Activated CD8-positive, alpha-beta memory T cell treated with anti-CD3 and anti-CD28 coated beads for 36 hours (primary cell): ENCODE results near the gene BTNL8. TPM values are rescaled to one million over a fixed set of nuclear protein-coding genes. Genes with fewer than 3 reads are reported as not detected.
"Not testable (repeated sequence)": the region's sequence is repeated elsewhere in the genome, so short reads cannot be mapped to it uniquely, and the experiment has no call there.

Experiments
- CTCF ChIA-PET: fragments of 350-600 bp; sonication (Branson Sonifier 250); formaldehyde crosslinking; loops from one replicate; lab custom pipeline; 2021; ENCODE audit warnings: antibody characterized with exemption; lab: Charles Lee
- POLR2A ChIA-PET: fragments of 350-600 bp; sonication (Branson Sonifier 250); formaldehyde crosslinking; loops from one replicate; lab custom pipeline; 2021; ENCODE audit warnings: antibody characterized with exemption; lab: Charles Lee
- total RNA-seq, 2 experiments: library from RNA; stranded (reverse); gene quantifications; one replicate each; pipeline ENCODE4 v1.2.3, GENCODE V29; 2021

The BTNL8 gene
- total RNA-seq, 2 experiments from 2014 or later = not detected

DNA sequence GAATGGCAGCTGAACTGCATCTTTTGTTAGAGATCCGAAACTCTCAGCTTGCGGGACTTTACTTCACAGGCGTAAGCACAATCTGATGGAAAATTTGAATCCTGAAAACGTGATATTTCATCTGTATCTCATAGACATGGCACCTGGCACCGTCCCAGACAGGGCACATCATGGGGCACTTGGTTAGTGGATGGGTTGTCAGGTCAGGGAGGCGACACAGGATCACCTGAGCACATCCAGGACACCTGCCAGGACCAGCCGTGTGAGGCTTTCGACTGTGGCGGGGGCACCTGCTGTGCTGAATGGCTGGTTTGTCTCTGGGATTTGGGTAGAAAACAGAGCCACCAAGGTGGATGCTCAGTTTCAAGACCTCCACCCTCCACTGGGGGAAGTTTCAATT lies 26.5 kb upstream of the BTNL8 start:
- POLR2A ChIA-PET = no interaction called here
- CTCF ChIA-PET = interaction anchor here (0.8 kb wide), 1 partner anchor 8 kb away, joined by 3 read pairs; no protein-coding TSS in a partner anchor

DNA sequence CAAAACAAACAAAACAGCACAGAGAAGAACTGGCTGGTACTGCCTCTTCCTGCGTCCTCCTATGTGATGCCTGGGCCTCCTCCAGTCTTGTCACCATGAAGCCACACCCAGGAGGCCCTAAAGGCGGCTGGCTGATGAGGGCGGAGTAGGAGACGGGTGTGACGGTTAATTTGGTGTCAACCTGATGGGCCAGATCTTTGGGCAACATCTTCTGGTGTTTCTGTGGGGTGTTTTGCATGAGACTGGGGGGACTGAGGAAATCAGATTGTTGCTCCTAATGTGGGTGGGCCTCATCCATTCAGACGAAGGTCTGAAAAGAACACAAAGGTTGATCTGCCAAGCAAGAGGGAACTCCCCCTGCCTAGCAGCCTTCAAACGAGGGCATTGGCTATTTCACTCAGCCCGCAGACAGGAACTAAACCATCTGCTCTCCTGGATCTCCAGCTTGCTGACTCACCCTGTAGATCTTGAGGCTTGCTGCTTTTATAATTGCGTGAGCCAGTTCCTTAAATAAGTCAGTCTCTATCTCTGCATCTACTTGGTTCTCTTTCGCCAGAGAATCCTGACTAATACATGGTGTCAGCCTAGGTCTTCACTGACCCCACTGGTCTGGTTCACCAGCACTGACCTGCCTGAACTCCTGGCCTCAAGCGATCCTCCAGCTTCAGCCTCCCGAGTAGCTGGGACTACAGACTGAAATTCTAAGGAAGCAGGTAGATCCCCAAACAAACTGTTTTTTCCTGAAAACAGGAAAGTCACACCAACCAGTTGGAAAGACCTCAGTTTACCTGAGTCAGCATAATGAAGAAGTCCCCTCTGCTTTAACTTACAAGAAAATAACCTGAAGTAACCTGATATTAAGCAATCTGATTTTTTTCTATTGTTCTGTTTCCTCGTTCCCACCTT lies 25.1 kb upstream of the BTNL8 start:
- POLR2A ChIA-PET = interaction anchor here (1.0 kb wide), 1 partner anchor 10 kb away, joined by 3 read pairs; no protein-coding TSS in a partner anchor

DNA sequence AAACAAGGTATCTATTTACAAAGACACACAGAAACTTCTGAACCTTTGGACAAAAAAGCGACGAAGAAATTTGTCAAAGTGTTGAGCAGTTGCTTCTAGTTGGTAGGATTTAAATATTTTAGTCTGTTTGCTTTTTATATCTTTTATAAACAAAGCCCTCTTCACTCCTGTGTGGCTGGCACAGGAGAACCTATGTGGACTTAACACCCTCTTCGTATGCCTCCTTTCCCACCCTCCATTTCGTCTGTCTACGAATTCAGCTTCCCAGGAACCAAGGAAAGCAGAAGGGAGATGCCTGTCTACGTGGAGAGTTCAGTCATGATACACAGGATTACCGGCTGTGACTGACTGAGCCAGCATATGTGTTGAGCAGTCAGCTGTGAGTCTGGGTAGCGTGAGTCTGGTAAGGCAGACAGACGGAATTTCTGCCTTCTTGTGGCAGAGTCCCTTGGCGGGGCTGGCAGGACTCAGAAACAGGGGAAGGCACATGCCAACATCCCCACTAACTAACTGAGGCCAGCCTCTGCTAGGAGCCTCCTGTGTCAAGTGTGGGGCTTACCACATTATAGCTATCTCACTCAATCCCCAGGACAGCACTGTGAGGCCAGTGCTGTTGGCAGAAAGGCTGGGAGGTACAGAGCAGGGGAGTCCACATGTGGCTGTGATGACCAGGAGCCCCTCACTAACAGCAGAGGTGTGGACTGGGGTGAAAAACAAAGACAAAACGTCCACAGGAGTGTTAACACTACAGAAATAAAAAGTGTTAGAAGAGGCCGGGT lies 24.0 kb upstream of the BTNL8 start:
- ChIA-PET POLR2A (no interaction called here), CTCF (no interaction called here)

More for the DNA sequence above, 25.1 kb upstream of the BTNL8 start:
- CTCF ChIA-PET = no interaction called here

DNA sequence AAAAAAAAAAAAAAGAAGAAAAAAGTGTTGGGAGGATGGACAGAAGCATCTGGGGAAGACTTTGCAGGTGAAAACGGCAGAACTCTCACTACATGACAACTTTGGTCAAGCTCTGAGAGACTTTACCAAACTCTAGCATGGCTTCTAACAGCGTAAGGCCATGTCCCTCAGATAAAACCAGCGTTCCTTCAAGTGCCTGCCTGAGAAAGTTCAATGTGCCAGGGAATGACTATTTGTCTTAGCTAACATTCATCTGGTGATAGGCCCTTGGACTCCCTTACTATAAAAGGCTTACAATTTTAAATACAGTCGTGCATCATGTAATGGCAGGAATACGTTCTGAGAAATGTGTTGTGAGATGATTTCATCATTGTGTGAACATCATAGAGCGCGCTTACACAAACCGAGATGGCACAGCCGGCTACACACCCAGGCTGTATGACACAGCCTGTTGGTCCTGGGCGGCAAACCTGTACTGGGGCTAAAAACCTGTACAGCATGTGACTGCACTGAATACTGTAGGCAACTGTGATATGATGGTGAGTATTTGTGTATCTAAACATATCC lies 23.0 kb upstream of the BTNL8 start:
- POLR2A ChIA-PET = no interaction called here
- CTCF ChIA-PET = no interaction called here

DNA sequence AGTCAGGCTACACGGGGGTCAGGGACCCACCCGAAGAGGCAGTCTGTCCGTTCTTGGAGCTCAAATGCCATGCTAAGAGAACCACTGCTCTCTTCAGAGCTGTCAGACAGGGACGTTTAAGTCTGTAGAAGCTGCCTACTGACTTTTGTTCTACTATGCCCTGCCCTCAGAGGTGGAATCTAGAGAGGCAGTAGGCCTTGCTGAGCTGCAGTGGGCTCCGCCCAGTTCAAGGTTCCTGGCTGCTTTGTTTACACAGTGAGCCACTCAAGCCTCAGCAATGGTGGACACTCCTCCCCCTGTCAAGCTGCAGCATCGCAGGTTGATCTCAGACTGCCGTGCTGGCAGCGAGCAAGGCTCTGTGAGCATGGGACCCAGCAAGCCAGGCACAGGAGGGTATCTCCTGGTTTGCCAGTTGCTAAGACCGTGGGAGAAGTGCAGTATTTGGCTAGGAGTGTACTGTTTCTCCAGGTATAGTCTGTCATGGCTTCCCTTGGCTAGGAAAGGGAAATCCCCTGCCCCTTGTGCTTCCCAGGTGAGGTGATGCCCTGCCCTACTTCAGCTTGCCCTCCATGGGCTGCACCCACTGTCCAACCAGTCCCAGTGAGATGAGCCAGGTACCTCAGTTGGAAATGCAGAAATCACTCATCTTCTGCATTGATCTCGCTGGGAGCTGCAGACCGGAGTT lies 13.0 kb upstream of the BTNL8 start:
- CTCF ChIA-PET, POLR2A ChIA-PET: not testable (repeated sequence)

DNA sequence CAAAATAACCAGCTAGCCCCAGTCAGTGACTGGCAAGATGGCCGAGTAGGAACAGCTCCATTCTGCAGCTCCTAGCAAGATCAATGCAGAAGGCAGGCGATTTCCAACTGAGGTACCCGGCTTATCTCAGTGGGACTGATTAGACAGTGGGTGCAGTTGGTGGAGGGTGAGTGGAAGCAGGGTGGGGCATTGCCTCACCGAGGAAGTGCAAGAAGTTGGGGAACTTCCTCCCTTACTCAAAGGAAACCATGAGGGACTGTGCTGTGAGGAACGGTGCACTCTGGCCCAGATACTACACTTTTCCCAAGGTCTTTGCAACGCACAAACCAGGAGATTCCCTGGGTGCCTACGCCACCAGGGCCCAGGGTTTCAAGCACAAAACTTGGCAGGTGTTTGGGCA lies 9.6 kb upstream of the BTNL8 start:
- ChIA-PET POLR2A (no interaction called here), CTCF (no interaction called here)

DNA sequence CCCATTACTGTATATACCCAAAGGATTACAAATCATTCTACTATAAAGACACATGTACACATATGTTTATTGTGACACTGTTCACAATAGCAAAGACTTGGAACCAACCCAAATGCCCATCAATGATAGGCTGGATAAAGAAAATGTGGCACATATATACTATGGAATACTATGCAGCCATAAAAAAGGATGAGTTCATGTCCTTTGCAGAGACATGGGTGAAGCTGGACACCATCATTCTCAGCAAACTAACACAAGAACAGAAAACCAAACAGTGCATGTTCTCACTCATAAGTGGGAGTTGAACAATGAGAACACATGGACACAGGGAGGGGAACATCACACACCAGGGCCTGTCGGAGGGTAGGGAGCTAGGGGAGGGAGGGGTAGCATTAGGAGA lies 3.6 kb upstream of the BTNL8 start:
- CTCF ChIA-PET, POLR2A ChIA-PET: not testable (repeated sequence)

DNA sequence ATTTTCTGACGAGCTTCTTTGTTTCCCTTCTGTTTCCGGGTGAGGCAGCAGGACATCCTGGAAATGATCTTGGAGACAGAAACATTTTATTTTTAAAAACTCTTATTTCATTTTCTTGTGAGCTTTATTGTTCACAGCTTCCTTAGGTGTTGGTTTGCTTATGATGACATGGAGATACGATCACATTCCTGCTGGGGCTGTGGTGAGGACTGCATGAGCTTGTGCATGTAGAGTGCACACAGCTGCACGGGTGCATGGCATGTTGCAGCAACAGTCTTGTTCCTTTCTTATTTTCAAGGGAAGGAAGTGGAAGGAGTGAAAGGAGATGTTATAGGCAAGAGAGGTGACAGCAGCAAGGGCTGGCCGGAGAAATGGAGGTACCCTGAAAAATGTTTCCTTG lies 1.2 kb downstream of the BTNL8 start:
- POLR2A ChIA-PET = no interaction called here
- CTCF ChIA-PET = no interaction called here

DNA sequence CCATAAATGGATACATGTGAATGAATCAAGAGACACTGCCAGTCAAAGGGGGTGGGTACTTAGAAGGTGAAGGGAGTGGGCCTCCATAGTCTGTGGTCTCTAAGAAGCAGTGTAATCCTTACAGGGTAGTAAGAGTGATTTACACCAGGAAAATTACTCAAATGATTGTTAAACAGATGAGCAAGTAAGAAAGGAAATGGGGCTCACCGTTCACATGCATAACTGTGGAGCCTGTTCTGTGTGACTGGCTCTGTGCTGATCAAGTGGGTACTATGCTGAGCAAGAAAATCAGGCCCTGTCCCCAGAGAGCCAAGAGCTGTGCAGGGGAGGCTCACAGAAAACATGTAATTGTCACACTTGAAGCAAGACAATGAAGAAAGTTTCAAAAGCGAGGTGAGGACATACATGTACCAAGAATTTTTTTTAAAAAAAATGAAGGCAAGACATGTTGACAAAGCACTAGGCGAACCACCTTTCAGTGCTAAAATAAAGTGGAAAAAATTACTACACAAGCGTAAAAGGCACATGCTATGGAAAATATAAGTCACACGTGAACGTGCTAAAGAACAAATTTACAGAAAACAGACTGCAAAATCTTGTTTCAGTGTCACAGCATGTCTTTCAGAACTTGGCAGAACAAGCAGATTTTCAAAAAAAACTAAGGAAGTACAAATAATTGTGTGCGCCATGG lies 2.5 kb downstream of the BTNL8 start:
- ChIA-PET POLR2A (no interaction called here), CTCF (no interaction called here)

DNA sequence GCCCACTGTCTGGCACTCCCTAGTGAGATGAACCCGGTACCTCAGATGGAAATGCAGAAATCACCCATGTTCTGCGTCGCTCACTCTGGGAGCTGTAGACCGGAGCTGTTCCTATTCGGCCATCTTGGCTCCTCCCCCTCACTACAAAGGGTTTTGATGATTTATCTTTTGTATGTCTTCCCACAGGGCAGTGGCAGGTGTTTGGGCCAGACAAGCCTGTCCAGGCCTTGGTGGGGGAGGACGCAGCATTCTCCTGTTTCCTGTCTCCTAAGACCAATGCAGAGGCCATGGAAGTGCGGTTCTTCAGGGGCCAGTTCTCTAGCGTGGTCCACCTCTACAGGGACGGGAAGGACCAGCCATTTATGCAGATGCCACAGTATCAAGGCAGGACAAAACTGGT lies 9.4 kb downstream of the BTNL8 start:
- CTCF ChIA-PET = no interaction called here
- POLR2A ChIA-PET = no interaction called here

DNA sequence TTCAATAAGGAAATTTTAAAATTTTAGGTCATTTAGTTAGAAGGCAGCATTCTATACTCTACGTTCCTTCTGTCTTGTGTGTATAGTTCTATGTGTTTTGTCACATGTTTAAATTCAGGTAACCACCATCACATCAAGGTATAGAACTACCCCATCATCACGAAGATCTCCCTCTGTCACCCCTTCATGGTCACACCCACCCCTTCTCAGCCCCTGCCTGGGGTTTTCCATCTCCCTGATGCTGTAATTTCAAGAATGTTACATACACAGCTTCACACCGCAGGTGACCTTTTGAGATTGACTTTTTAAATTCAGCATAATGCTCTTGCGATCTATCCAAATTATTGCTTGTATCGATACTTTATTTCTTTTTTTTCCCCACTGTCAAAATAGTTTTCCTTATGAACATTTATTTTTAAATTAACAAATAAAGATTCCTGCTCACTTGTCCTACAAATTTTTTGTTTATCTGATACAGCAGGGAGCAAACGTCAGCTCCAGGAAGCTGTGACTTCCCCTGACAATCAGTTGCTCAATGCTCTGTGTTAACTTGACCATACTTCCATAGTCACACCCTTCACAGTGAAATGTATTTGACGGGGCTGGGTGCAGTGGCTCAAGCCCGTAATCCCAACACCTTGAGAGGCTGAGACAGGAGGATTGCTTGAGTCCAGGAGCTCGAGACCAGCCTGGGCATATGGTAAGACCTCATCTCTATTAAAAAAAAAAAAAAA lies 10.2 kb downstream of the BTNL8 start:
- ChIA-PET CTCF (no interaction called here), POLR2A (no interaction called here)

DNA sequence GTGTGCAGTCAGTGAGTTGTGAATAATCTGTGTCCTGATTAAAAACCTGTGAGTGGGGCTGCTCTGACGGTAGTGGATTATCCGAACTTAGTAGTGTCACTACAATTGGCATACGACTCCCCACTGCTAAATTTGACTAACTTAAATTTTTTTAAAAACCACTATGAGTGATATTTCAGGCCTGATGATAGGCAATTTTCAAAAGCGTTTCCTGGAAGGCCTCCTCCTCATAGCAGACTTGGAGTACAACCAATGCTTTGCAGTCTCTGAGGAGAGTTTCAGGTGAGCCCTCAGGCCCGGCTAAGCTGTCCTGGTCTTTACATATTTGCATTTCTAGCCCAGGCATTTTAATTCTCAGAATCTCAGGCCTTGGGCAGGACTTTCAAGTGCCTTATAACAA lies 10.8 kb downstream of the BTNL8 start:
- ChIA-PET POLR2A (no interaction called here), CTCF (no interaction called here)

DNA sequence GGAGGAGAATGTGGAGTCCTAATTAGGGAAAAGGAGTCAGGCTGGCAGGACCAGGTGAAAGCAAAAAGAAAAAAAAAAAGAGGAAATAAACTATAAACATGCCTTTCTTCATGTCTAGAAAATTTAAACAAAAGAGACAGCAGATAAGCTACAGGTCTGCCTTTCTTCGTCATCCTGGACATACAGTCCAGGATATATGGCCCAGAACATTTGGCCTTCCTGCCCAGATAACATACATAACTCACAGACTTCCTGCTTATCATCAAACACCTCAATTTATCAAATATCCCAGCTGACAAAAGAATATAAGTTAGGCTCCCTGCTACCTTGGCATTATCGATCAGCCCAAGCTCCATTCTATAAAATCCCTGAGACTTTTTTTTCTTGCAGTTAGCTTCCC lies 11.2 kb downstream of the BTNL8 start:
- ChIA-PET CTCF (no interaction called here), POLR2A (no interaction called here)

DNA sequence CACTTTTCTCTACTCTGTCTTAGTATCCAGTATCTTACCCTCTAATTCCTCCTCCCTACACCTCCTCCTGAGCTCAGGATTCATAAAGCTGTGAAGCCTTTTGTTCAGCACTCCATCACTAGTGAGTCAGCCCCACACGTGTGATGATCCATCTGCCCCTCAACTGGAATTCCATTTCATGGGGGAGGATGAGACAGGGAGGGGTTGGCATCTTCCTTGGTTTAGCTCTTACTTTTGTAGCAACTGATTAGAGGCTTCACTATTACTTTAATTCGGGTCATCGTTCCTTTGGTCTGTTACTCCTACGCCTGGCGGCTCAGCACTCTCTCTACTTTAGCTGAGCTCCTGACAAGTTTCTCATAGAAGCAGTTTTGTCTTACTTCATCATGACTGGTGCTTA lies 11.8 kb downstream of the BTNL8 start:
- ChIA-PET POLR2A (no interaction called here), CTCF (no interaction called here)

DNA sequence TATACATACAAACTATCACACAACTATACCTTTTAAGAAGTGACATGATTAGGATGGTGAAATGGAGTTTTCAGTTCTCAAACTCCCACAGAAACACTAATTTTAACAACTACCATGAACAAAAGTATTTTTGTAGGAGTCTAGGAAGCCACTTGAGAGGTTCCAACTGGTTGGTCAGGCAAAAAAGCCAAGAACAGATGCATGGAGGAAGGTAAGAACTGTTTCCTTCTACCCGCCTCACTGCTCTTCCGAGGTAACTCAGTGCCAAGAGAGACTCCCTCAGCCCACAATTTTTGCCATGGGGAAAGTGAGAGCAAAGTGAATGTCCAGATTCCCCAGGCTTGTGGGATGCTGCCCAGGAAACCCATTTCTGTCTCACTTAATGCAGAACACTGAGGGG lies 15.7 kb downstream of the BTNL8 start:
- CTCF ChIA-PET = no interaction called here
- POLR2A ChIA-PET = no interaction called here

DNA sequence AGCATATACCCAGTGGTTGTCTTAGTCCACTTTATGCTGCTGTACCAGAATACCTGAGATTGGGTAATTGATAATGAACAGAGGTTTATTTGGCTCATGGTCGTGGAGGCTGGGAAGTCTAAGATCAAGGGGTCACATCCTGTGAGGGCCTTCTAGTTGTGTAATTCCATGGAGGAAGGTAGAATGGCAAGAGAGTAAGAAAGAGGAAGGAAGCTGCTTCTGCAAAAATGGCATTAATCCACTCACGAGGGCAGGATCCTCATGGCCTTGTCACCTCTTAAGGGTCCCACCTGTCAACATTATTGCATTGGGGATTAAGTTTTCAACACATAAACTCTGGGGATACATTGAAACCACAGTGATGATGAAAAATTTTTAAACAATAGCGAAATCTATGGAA lies 17.0 kb downstream of the BTNL8 start:
- ChIA-PET CTCF (no interaction called here), POLR2A (no interaction called here)

DNA sequence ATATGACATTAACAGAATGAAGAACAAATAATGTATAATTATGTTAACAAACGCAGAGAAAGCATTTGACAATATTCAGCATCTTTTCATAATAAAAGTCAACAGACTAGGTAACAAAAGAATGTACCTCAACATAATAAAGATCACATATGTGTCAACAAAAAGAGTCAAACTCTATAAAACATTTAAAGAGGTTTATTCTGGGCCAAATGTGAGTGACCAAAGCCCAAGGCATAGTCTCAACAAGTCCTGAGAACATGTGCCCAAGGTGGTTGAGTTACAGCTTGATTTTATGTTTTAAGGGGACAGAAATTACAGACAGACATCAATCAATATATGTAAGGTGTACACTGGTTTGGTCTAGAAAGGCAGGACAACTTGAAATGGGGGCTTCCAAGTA lies 19.4 kb downstream of the BTNL8 start:
- POLR2A ChIA-PET = no interaction called here
- CTCF ChIA-PET = no interaction called here

DNA sequence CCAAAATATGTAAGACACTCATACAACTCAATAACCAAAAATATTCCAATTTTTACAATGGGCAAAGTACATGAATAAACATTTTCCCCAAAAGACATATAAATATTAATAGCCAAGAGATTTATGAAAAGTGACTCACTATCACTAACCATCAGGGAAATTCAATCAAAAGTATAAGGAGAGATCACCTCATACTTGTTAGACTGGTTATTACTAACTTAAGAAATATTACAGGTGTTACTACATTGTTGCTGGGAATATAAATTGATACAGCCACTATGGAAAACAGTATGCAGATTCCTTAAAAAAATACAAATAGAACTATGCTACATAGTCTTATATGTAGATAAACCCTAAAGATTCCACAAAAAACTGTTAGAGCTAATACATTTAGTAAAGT lies 21.8 kb downstream of the BTNL8 start:
- CTCF ChIA-PET = interaction anchor here (0.5 kb wide), 1 partner anchor 491 kb away, joined by 3 read pairs; no protein-coding TSS in a partner anchor
- POLR2A ChIA-PET = no interaction called here

DNA sequence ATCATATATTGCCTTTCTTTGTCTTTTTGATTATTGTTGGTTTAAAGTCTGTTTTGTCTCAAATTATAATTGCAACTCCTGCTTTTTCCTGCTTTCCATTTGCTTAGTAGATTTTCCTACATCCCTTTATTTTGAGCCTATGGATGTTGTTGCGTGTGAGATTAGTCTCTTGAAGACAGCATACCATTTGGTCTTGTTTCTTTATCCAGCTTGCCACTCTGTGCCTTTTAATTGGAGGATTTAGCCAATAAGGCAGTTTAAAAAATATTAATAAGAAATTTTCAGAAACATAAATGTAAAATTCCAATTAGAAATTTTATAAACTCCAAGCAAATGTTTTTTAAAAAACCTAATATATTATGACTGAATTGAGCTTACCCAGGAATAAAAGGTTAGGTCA lies 24.0 kb downstream of the BTNL8 start:
- CTCF ChIA-PET = no interaction called here

More for the DNA sequence above, 24.0 kb downstream of the BTNL8 start:
- POLR2A ChIA-PET = no interaction called here
